ENCODE measurements around the gene MAPK9.

Gene MAPK9

DNA sequence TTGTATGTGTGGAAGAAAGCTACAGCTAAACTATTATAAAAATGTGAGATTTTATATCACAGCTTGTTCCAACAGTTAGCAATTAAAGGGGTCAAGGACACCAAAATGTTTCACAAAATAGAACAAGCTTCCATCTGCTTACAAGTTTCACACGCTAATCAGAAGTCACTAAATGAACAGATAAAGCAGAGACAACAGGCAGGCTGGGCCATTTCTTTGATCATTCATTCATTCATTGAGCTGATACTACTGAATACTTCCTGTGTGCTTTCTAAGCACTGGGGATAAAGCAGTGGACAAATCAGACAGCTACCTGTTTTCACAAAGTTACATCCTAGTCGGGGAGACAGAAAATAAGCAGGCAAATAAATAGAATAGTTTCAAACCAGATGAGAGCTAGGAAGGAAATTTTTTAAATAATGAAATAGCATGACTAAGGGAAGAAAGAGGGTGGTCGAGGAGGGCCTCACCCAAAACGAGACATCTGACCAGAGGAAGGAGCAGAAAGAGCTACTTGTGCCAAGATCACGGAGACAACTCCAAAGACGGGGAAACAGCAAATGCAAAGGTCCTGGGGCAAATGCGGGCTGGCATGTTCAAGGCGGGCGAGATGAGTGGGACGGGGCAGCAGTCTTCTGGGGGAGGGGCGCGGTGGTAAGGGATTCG lies 1.2 kb downstream of the MAPK9 start:
- H3K27ac ChIP-seq (ENCODE audit: low read depth, low read length), result no peak overlapping the region
- no peaks in the 10 kb centered on the region for H3K27me3 ChIP-seq (ENCODE audit: low read length)
- H3K36me3 ChIP-seq (ENCODE audit: low read length), result no peaks in the 10 kb centered on the region
- H3K9me2 ChIP-seq (replicated peaks; ENCODE audit: insufficient read depth, low read length), result no peaks in the 10 kb centered on the region
- no peak for TF ChIP-seq EZH2phosphoT487 (conservative IDR thresholded peaks at IDR 0.05; ENCODE audit: low read length)
- H3K79me2 ChIP-seq (ENCODE audit: insufficient read depth, low read length), result peaks cover 52% of the 10 kb centered on the region
- peaks cover 7% of the 10 kb centered on the region for H3F3A ChIP-seq (ENCODE audit: insufficient read depth)
- H4K20me1 ChIP-seq (ENCODE audit: low read depth, low read length), result 0 out of 2 replicates have a peak, but pooled peaks cover 9% of the 10 kb centered on the region
- H2AFZ ChIP-seq (ENCODE audit: low read depth, low read length, severe bottlenecking), result no peak overlapping the region
- peak overlapping the region; percentile 72 for H3K4me2 ChIP-seq (ENCODE audit: low read depth, low read length, poor library complexity, severe bottlenecking)
- peak overlapping the region; percentile 65 for H3K9ac ChIP-seq (ENCODE audit: low read length)
- H3K4me3 ChIP-seq (ENCODE audit: insufficient read depth, low read length, poor library complexity, severe bottlenecking), result peak overlapping the region; percentile 91
- H3K9me3 ChIP-seq (ENCODE audit: insufficient read depth, low read length), result no peaks in the 10 kb centered on the region

DNA sequence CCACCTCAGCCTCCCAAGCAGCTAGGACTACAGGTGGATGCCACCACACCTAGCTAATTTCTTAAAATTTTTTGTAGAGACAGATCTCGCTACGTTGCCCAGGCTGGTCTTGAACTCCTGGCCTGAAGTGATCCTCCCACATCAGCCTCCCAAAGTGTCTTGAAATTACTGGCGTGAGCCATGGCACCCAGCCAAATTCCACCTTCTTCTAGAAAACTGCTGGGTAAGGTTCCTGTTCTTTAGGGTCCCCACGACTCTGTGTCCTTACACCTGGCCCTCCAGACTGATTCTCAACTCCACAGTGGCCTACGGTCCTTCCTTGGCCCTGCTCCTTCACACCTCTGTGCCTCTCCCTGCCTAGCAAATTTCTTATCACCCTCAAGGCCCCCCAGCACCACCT lies 1.9 kb downstream of the MAPK9 start:
- Histone ChIP-seq H3K9me3 (ENCODE audit: insufficient read depth, low read length) (no peaks in the 10 kb centered on the region), H3K79me2 (ENCODE audit: insufficient read depth, low read length) (peaks cover 57% of the 10 kb centered on the region), H3K4me3 (ENCODE audit: insufficient read depth, low read length, poor library complexity, severe bottlenecking) (no peak overlapping the region), H3K4me2 (ENCODE audit: low read depth, low read length, poor library complexity, severe bottlenecking) (peak overlapping the region; percentile 72), H3K9me2 (replicated peaks; ENCODE audit: insufficient read depth, low read length) (no peaks in the 10 kb centered on the region), H4K20me1 (ENCODE audit: low read depth, low read length) (peaks cover 9% of the 10 kb centered on the region; the same call in 1 of the 2 replicates), H3K9ac (ENCODE audit: low read length) (no peak overlapping the region), H3K27ac (ENCODE audit: low read depth, low read length) (no peak overlapping the region), H3F3A (ENCODE audit: insufficient read depth) (peaks cover 7% of the 10 kb centered on the region), H3K27me3 (ENCODE audit: low read length) (no peaks in the 10 kb centered on the region), H3K36me3 (ENCODE audit: low read length) (no peaks in the 10 kb centered on the region), H2AFZ (ENCODE audit: low read depth, low read length, severe bottlenecking) (no peak overlapping the region)
- no peak for TF ChIP-seq EZH2phosphoT487 (conservative IDR thresholded peaks at IDR 0.05; ENCODE audit: low read length)
- TF ChIP-seq, protein P1, sequence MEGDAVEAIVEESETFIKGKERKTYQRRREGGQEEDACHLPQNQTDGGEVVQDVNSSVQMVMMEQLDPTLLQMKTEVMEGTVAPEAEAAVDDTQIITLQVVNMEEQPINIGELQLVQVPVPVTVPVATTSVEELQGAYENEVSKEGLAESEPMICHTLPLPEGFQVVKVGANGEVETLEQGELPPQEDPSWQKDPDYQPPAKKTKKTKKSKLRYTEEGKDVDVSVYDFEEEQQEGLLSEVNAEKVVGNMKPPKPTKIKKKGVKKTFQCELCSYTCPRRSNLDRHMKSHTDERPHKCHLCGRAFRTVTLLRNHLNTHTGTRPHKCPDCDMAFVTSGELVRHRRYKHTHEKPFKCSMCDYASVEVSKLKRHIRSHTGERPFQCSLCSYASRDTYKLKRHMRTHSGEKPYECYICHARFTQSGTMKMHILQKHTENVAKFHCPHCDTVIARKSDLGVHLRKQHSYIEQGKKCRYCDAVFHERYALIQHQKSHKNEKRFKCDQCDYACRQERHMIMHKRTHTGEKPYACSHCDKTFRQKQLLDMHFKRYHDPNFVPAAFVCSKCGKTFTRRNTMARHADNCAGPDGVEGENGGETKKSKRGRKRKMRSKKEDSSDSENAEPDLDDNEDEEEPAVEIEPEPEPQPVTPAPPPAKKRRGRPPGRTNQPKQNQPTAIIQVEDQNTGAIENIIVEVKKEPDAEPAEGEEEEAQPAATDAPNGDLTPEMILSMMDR (IDR thresholded peaks at IDR 0.05; ENCODE audit: insufficient read depth, low read length, poor library complexity, severe bottlenecking), result no peak

DNA sequence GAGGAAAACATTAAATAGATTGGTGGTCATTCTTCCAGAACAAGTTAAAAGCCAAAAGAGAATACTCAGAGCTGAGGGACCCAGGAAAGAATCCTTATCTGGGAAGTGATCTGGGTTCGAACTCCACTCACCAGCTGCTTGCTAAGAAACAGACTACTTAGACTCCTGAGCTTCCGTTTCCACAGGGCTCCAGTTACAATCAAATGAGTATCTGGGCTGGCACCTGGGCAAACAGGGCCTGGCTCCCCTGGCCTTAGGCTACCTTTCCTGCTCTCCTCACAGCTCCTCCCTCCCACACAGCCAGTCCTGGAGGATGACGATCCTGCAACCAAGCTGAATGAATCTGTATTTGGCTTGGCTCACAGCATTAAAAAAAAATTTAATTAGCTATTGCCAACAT lies 2.5 kb downstream of the MAPK9 start:
- H3K27ac ChIP-seq (ENCODE audit: low read depth, low read length), result no peak overlapping the region
- no peak overlapping the region for H3K4me3 ChIP-seq (ENCODE audit: insufficient read depth, low read length, poor library complexity, severe bottlenecking)
- TF ChIP-seq, protein P1 (IDR thresholded peaks at IDR 0.05; ENCODE audit: insufficient read depth, low read length, poor library complexity, severe bottlenecking), result no peak
- no peak for TF ChIP-seq EZH2phosphoT487 (conservative IDR thresholded peaks at IDR 0.05; ENCODE audit: low read length)
- H3F3A ChIP-seq (ENCODE audit: insufficient read depth), result peaks cover 7% of the 10 kb centered on the region
- H3K4me2 ChIP-seq (ENCODE audit: low read depth, low read length, poor library complexity, severe bottlenecking), result no peak overlapping the region
- H3K27me3 ChIP-seq (ENCODE audit: low read length), result no peaks in the 10 kb centered on the region
- no peaks in the 10 kb centered on the region for H3K9me2 ChIP-seq (replicated peaks; ENCODE audit: insufficient read depth, low read length)
- H2AFZ ChIP-seq (ENCODE audit: low read depth, low read length, severe bottlenecking), result no peak overlapping the region
- no peaks in the 10 kb centered on the region for H3K9me3 ChIP-seq (ENCODE audit: insufficient read depth, low read length)
- H3K9ac ChIP-seq (ENCODE audit: low read length), result no peak overlapping the region
- H3K36me3 ChIP-seq (ENCODE audit: low read length), result no peaks in the 10 kb centered on the region
- peaks cover 9% of the 10 kb centered on the region; the same call in 1 of the 2 replicates for H4K20me1 ChIP-seq (ENCODE audit: low read depth, low read length)
- H3K79me2 ChIP-seq (ENCODE audit: insufficient read depth, low read length), result peaks cover 61% of the 10 kb centered on the region

DNA sequence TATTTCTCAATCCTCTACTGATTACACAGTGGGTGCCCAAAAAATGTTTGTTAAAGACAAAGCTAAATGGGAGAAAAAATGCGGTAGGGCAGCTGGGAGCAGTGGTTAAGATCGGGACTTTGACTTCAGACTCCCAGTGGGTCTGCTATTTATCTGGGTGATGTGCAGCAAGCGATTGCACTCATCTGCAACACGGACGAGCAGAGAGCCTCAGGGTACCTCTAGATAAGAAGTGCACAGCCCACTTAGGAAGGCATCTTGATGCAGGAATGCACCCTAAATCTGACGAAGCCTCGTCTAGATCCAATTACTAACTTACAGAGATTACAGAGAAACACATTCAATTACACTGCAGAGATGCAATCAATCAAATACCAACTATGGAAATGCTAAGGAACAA lies 4.0 kb downstream of the MAPK9 start:
- TF ChIP-seq, protein P1 (IDR thresholded peaks at IDR 0.05; ENCODE audit: insufficient read depth, low read length, poor library complexity, severe bottlenecking), result no peak
- Histone ChIP-seq H3K4me3 (ENCODE audit: insufficient read depth, low read length, poor library complexity, severe bottlenecking) (no peak overlapping the region), H4K20me1 (ENCODE audit: low read depth, low read length) (peaks cover 9% of the 10 kb centered on the region; the same call in 1 of the 2 replicates), H3K9me3 (ENCODE audit: insufficient read depth, low read length) (no peaks in the 10 kb centered on the region), H2AFZ (ENCODE audit: low read depth, low read length, severe bottlenecking) (no peak overlapping the region), H3K4me2 (ENCODE audit: low read depth, low read length, poor library complexity, severe bottlenecking) (no peak overlapping the region), H3K36me3 (ENCODE audit: low read length) (no peaks in the 10 kb centered on the region), H3K9ac (ENCODE audit: low read length) (no peak overlapping the region), H3K27ac (ENCODE audit: low read depth, low read length) (no peak overlapping the region), H3K9me2 (replicated peaks; ENCODE audit: insufficient read depth, low read length) (no peaks in the 10 kb centered on the region), H3F3A (ENCODE audit: insufficient read depth) (no peaks in the 10 kb centered on the region), H3K27me3 (ENCODE audit: low read length) (no peaks in the 10 kb centered on the region), H3K79me2 (ENCODE audit: insufficient read depth, low read length) (peaks cover 75% of the 10 kb centered on the region)

All from SU-DHL-6 (cell line).